ENCODE results near the gene MINK1. TPM values are rescaled to one million over a fixed set of nuclear protein-coding genes. Genes with fewer than 3 reads are reported as not detected.

The MINK1 gene
- total RNA-seq, 1 donor from 2014 or later = 26.2 TPM

DNA sequence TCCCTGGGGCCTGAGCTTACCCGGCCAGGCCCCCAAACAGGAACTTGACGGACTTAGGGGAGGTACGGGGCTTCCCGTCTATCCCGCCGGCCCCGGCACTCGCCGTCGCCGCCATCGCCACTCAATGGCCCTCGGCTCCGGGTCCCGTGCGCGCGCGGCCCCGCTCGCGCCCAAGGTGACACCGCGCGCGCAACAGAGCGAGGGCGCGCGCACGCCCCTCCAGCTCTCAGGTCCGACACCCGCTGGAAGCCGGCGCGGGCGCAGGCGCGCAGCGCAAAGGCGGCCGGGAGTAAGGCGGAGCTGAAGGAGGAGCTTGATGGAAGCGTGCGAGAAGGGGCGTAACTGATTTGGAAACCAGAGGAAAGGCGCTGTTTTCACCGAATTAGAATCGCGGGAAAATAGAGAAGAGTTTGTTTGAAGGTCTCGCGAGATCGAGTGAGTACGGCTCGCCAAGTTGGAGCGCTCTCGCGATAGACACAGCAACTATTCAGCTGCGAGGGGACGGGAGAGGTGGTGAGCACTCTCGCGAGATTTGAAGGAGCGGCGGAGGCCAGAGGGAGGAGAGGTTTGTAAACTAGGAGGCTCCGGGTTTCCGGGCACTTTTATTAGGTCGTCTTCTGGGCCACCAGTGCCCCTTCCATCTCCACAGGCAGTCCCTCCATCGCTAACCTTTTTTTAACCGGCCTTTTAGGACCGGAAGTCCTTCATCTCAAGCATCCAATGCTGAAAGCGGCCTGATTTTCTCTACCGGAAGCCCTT lies 106.8 kb downstream of the MINK1 start, which contains the start of the genes RNF167 and SLC25A11:
Gene RNF167 (plus strand): TSS at position 473 of the 759 bp plus-strand sequence. CDS start 642 bp downstream, outside the sequence.
Gene SLC25A11 (minus strand): TSS at position 251 of the 759 bp plus-strand sequence. CDS start 136 bp downstream, at position 115.
- H3K36me3 ChIP-seq = no peaks in the 10 kb centered on the region
- H3F3A ChIP-seq (ENCODE audit: low read depth) = peaks cover 53% of the 10 kb centered on the region
- peak within 1 kb of the TSS; percentile 96 for H3K9ac ChIP-seq
- H3K9me3 ChIP-seq (ENCODE audit: low read depth) = no peaks in the 10 kb centered on the region
- H3K4me2 ChIP-seq = peak within 1 kb of the TSS; percentile 100
- no peaks in the 10 kb centered on the region for H3K27me3 ChIP-seq
- H3K4me3 ChIP-seq = peak within 1 kb of the TSS; percentile 78
- H3K4me1 ChIP-seq = peaks cover 16% of the 10 kb centered on the region
- peak within 1 kb of the TSS; percentile 77 for H2AFZ ChIP-seq (replicated peaks)
- Mint-ChIP-seq H3K27me3 (ENCODE audit: insufficient read depth, low read depth) (peaks cover 6% of the 10 kb centered on the region), H3K27ac (peak within 1 kb of the TSS; percentile 100), H3K4me1 (peaks cover 25% of the 10 kb centered on the region), H3K36me3 (peaks cover 20% of the 10 kb centered on the region), H3K9me3 (no peaks in the 10 kb centered on the region), H3K4me3 (peak within 1 kb of the TSS; percentile 96)
- H4K20me1 ChIP-seq (ENCODE audit: low read depth) = peaks cover 35% of the 10 kb centered on the region
- H3K27ac ChIP-seq = peak within 1 kb of the TSS; percentile 89
- H3K79me2 ChIP-seq (ENCODE audit: low read depth) = peaks cover 65% of the 10 kb centered on the region
- TF ChIP-seq EZH2 (IDR thresholded peaks at IDR 0.05) (no peak), EZH2phosphoT487 (IDR thresholded peaks at IDR 0.05) (no peak)
- TF ChIP-seq, protein P1, sequence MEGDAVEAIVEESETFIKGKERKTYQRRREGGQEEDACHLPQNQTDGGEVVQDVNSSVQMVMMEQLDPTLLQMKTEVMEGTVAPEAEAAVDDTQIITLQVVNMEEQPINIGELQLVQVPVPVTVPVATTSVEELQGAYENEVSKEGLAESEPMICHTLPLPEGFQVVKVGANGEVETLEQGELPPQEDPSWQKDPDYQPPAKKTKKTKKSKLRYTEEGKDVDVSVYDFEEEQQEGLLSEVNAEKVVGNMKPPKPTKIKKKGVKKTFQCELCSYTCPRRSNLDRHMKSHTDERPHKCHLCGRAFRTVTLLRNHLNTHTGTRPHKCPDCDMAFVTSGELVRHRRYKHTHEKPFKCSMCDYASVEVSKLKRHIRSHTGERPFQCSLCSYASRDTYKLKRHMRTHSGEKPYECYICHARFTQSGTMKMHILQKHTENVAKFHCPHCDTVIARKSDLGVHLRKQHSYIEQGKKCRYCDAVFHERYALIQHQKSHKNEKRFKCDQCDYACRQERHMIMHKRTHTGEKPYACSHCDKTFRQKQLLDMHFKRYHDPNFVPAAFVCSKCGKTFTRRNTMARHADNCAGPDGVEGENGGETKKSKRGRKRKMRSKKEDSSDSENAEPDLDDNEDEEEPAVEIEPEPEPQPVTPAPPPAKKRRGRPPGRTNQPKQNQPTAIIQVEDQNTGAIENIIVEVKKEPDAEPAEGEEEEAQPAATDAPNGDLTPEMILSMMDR (IDR thresholded peaks at IDR 0.05) = no peak
- peak; percentile 100 for DNase-seq (ENCODE audit: low spot score)

DNA sequence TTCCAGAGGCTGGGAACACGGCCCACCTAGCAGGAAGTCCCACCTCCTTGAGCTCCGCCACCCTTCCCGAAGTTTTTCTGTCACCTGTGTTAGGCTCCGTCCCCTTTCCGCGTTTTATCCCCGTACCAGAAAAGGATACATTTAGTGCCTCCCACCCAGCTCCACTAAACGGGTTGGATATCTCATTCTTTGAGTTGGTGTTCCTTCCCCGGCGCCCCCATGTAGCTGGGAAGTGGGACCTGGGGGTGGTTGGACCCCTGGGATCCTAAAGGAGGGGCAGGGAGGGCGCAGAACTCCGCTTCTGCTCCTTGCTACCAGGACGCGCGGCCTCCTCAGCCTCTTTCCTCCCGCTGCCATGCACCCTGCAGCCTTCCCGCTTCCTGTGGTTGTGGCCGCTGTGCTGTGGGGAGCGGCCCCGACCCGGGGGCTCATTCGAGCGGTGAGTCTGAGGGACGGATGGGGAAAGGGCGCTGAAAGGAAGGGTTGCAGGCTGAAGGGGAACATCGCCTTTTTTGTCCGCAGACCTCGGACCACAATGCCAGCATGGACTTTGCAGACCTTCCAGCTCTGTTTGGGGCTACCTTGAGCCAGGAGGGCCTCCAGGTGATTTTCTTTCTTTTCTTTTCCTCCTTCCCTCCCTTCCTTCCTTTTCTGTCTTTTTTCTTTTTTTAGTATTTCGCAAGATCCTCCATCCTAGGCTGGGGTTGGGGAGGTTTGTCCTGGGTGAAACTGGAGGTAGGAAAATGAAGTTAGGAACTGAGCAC lies 107.6 kb downstream of the MINK1 start:
- H2AFZ ChIP-seq (replicated peaks) = peak overlapping the region; percentile 48
- H3K9me3 ChIP-seq (ENCODE audit: low read depth) = no peaks in the 10 kb centered on the region
- peaks cover 73% of the 10 kb centered on the region for H3K79me2 ChIP-seq (ENCODE audit: low read depth)
- no peaks in the 10 kb centered on the region for H3K36me3 ChIP-seq
- H3K27ac ChIP-seq = peak overlapping the region; percentile 89
- peaks cover 61% of the 10 kb centered on the region for H3F3A ChIP-seq (ENCODE audit: low read depth)
- Mint-ChIP-seq H3K27ac (peak overlapping the region; percentile 100), H3K4me3 (peak overlapping the region; percentile 96), H3K4me1 (peaks cover 33% of the 10 kb centered on the region), H3K9me3 (no peaks in the 10 kb centered on the region), H3K27me3 (ENCODE audit: insufficient read depth, low read depth) (peaks cover 6% of the 10 kb centered on the region), H3K36me3 (peaks cover 27% of the 10 kb centered on the region)
- peaks cover 43% of the 10 kb centered on the region for H4K20me1 ChIP-seq (ENCODE audit: low read depth)
- no peak for TF ChIP-seq EZH2phosphoT487 (IDR thresholded peaks at IDR 0.05)
- TF ChIP-seq EZH2 (IDR thresholded peaks at IDR 0.05) = no peak
- TF ChIP-seq, protein P1 (IDR thresholded peaks at IDR 0.05) = no peak
- H3K4me1 ChIP-seq = peaks cover 16% of the 10 kb centered on the region
- DNase-seq (ENCODE audit: low spot score) = no peak
- peak overlapping the region; percentile 96 for H3K9ac ChIP-seq
- H3K27me3 ChIP-seq = no peaks in the 10 kb centered on the region
- H3K4me3 ChIP-seq = peak overlapping the region; percentile 78
- H3K4me2 ChIP-seq = peak overlapping the region; percentile 100

DNA sequence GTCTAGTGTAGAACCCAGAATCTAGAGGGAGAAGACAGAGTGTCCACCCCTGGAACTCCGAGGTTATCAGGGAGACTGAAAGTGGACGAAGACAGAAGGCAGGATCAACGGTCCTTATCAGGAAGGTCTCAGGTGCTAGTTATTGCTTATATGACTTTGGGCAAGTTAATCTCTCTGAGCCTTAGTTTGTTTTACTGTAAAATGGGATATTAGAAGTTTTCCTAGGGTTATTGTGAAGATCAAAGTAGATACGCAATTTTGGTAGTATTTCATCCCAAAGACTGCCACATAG lies 108.1 kb downstream of the MINK1 start:
- no peak for DNase-seq (ENCODE audit: low spot score)
- Histone ChIP-seq H3F3A (ENCODE audit: low read depth) (peaks cover 66% of the 10 kb centered on the region), H3K9me3 (ENCODE audit: low read depth) (no peaks in the 10 kb centered on the region), H3K27me3 (no peaks in the 10 kb centered on the region), H3K9ac (peak overlapping the region; percentile 96), H4K20me1 (ENCODE audit: low read depth) (peaks cover 48% of the 10 kb centered on the region), H2AFZ (replicated peaks) (no peak overlapping the region), H3K36me3 (no peaks in the 10 kb centered on the region), H3K4me2 (peak overlapping the region; percentile 100), H3K27ac (no peak overlapping the region), H3K79me2 (ENCODE audit: low read depth) (peaks cover 78% of the 10 kb centered on the region), H3K4me3 (peak overlapping the region; percentile 78), H3K4me1 (peaks cover 18% of the 10 kb centered on the region)
- Mint-ChIP-seq H3K9me3 (no peaks in the 10 kb centered on the region), H3K4me1 (peaks cover 36% of the 10 kb centered on the region), H3K36me3 (peaks cover 25% of the 10 kb centered on the region), H3K27ac (peak overlapping the region; percentile 79), H3K27me3 (ENCODE audit: insufficient read depth, low read depth) (peaks cover 6% of the 10 kb centered on the region), H3K4me3 (peak overlapping the region; percentile 96)
- no peak for TF ChIP-seq EZH2phosphoT487 (IDR thresholded peaks at IDR 0.05)
